Measurements from ENCODE around the gene MAP3K5.
"Not testable (repeated sequence)": the region's sequence is repeated elsewhere in the genome, so short reads cannot be mapped to it uniquely, and the experiment has no call there.

MAP3K5 gene

GRCh38 chr6:136772685-136773472, 19.4 kb downstream of the MAP3K5 start:
- DNase-seq (ENCODE audit: low read depth, low spot score), result no peak

GRCh38 chr6:136771306-136771705, 21.0 kb downstream of the MAP3K5 start:
- no peak for DNase-seq (ENCODE audit: low read depth, low spot score)

GRCh38 chr6:136769759-136770158, 22.5 kb downstream of the MAP3K5 start:
- no peak for DNase-seq (ENCODE audit: low read depth, low spot score)

GRCh38 chr6:136769124-136769523, 23.2 kb downstream of the MAP3K5 start:
- DNase-seq (ENCODE audit: low read depth, low spot score), result no peak

- no peak for DNase-seq (ENCODE audit: low read depth, low spot score)
These were observed 24.5 kb downstream of the MAP3K5 start for GRCh38 chr6:136767570-136768309.

GRCh38 chr6:136767103-136767502, 25.2 kb downstream of the MAP3K5 start:
- DNase-seq (ENCODE audit: low read depth, low spot score), result no peak

- DNase-seq (ENCODE audit: low read depth, low spot score), result no peak
These were observed 26.0 kb downstream of the MAP3K5 start for GRCh38 chr6:136766274-136766673.

GRCh38 chr6:136764517-136764993, 27.7 kb downstream of the MAP3K5 start:
- no peak for DNase-seq (ENCODE audit: low read depth, low spot score)

GRCh38 chr6:136763716-136764516, 28.4 kb downstream of the MAP3K5 start:
- no peak for DNase-seq (ENCODE audit: low read depth, low spot score)

GRCh38 chr6:136763255-136763654, 29.0 kb downstream of the MAP3K5 start:
- DNase-seq (ENCODE audit: low read depth, low spot score), result no peak

- no peak for DNase-seq (ENCODE audit: low read depth, low spot score)
These were observed 30.0 kb downstream of the MAP3K5 start for GRCh38 chr6:136762022-136762975.

GRCh38 chr6:136761227-136761922, 30.9 kb downstream of the MAP3K5 start:
- DNase-seq (ENCODE audit: low read depth, low spot score), result no peak

GRCh38 chr6:136760781-136761180, 31.5 kb downstream of the MAP3K5 start:
- DNase-seq (ENCODE audit: low read depth, low spot score), result not testable (repeated sequence)

GRCh38 chr6:136757150-136757549, 35.1 kb downstream of the MAP3K5 start:
- DNase-seq (ENCODE audit: low read depth, low spot score), result no peak

- no peak for DNase-seq (ENCODE audit: low read depth, low spot score)
These were observed 37.5 kb downstream of the MAP3K5 start for GRCh38 chr6:136754820-136755219.

GRCh38 chr6:136753624-136754023, 38.7 kb downstream of the MAP3K5 start:
- DNase-seq (ENCODE audit: low read depth, low spot score), result no peak

GRCh38 chr6:136752554-136752953, 39.7 kb downstream of the MAP3K5 start:
- DNase-seq (ENCODE audit: low read depth, low spot score), result no peak

- no peak for DNase-seq (ENCODE audit: low read depth, low spot score)
These were observed 40.3 kb downstream of the MAP3K5 start for GRCh38 chr6:136751991-136752390.

- no peak for DNase-seq (ENCODE audit: low read depth, low spot score)
These were observed 40.7 kb downstream of the MAP3K5 start for GRCh38 chr6:136751522-136751956.
